Left lung (tissue), 10 donors: ENCODE data around the gene SOAT1. TPM values are rescaled to one million over a fixed set of nuclear protein-coding genes. Genes with fewer than 3 reads are reported as not detected.

ENCODE experiments used
- ATAC-seq: fragments of 200-7000 bp; cut with Tn5 transposase; one replicate; pipeline ENCODE4 v1.9.1; 2020; ENCODE audit warnings: moderate library complexity
- DNase-seq, 4 donors: peaks; one replicate each; pipeline ENCODE4 v3.0.0-alpha.2; 2013 to 2020
- H3K27ac ChIP-seq, 2 donors: fragments of 200-600 bp; sonication (generic) in 1 of 2; one replicate each; pipeline versions ENCODE4 v1.5.0 to v1.8.0; 2020 to 2021
- H3K27me3 ChIP-seq, 2 donors: fragments of 200-600 bp; sonication (generic) in 1 of 2; one replicate each; pipeline versions ENCODE4 v1.5.0 to v1.8.0; 2020 to 2021
- H3K36me3 ChIP-seq, 2 donors: fragments of 200-600 bp; sonication (generic) in 1 of 2; one replicate each; pipeline versions ENCODE4 v1.5.0 to v1.8.0; 2020 to 2021
- H3K4me1 ChIP-seq, 2 donors: fragments of 200-600 bp; one replicate each; pipeline ENCODE4 v1.8.0; 2021
- H3K4me3 ChIP-seq, 2 donors: fragments of 200-600 bp; sonication (generic) in 1 of 2; one replicate each; pipeline versions ENCODE4 v1.5.0 to v1.8.0; 2020 to 2021; ENCODE audit warnings: mild to moderate bottlenecking in 1 of 2
- H3K9me3 ChIP-seq, 2 donors: fragments of 200-600 bp; sonication (generic) in 1 of 2; one replicate each; pipeline versions ENCODE4 v1.5.0 to v1.8.0; 2020 to 2021
- intact Hi-C, 2 donors: fragments of 100-400 bp; cut with DNase I; formaldehyde crosslinking; loops; one replicate each; pipeline versions ENCODE4 v1.11.2 to v1.14.2; 2022
- polyA plus RNA-seq, 6 donors: library from polyadenylated mRNA; unstranded; fragments of 120-200 nt; gene quantifications; one replicate each; pipeline ENCODE4 v1.2.1, GENCODE V29; 2013; ENCODE audit not compliant: insufficient read length in 6 of 6
- total RNA-seq, 2 donors: library from RNA; stranded (reverse); fragmentation: NEBNext Ultra II Directional; extraction: Animal tissue kit (Norgen Biotek cat#: 25700); gene quantifications; one replicate each; pipeline ENCODE4 v1.2.1, GENCODE V29; 2021
- TF ChIP-seq, protein P1 (sequence below), 2 donors: fragments of 200-600 bp; sonication (generic) in 1 of 2; IDR thresholded peaks; one replicate each; pipeline versions ENCODE4 v1.5.0 to v1.8.0; 2021; ENCODE audit warnings: antibody characterized with exemption in 2 of 2
- donor health status: DM: no; HTN: yes; CAD: no.
- donor health status: DM: no; HTN: no; CAD: no.

Gene SOAT1
- total and polyA plus RNA-seq, 8 donors, result 28.9 to 102 (median 30.2) TPM

DNA sequence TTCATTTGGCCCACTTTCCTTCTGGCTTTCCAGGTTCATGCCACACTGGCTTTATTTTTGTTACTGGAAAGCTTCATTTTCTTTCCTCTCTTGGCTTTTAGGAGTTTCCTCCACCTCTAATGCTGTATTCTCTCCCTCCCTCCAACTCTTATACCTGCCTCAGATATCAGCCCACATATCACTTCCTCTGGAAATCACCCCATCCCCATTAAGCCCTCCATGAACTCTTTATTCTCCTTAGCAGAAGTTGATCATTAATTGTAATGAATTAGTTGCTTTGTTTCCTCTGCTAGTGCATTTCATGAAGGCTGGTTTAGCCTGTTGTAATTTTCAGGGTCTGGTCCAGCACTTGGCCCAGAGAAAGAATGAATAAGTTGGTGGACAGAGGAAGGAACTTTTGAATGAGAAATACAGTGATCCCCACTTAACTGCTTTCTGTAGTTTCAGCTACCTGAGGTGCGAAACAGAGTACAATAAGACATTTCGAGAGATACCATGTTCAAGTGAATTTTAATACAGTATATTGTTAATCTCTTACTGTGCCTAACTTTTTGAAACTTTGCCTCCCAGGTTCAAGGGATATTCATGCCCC lies 1.7 kb downstream of the SOAT1 start:
- Histone ChIP-seq H3K27me3 (no peaks in the 10 kb centered on the region), H3K9me3 (no peaks in the 10 kb centered on the region), H3K27ac (peak overlapping the region; percentile 89 to 95), H3K36me3 (no peaks in the 10 kb centered on the region), H3K4me3 (peak overlapping the region in 1 of 2 donors; percentile 79), H3K4me1 (peaks cover 8 to 60% of the 10 kb centered on the region in 2 donors)
- DNase-seq (no peak), ATAC-seq (no peak)
- TF ChIP-seq, protein P1, sequence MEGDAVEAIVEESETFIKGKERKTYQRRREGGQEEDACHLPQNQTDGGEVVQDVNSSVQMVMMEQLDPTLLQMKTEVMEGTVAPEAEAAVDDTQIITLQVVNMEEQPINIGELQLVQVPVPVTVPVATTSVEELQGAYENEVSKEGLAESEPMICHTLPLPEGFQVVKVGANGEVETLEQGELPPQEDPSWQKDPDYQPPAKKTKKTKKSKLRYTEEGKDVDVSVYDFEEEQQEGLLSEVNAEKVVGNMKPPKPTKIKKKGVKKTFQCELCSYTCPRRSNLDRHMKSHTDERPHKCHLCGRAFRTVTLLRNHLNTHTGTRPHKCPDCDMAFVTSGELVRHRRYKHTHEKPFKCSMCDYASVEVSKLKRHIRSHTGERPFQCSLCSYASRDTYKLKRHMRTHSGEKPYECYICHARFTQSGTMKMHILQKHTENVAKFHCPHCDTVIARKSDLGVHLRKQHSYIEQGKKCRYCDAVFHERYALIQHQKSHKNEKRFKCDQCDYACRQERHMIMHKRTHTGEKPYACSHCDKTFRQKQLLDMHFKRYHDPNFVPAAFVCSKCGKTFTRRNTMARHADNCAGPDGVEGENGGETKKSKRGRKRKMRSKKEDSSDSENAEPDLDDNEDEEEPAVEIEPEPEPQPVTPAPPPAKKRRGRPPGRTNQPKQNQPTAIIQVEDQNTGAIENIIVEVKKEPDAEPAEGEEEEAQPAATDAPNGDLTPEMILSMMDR (IDR thresholded peaks at IDR 0.05), result no peak
- intact Hi-C loops, result no loop called here

- TF ChIP-seq, protein P1 (IDR thresholded peaks at IDR 0.05), result no peak
- no peak overlapping the region for H3K4me3 ChIP-seq
- no peaks in the 10 kb centered on the region for H3K27me3 ChIP-seq
- peaks cover 8 to 60% of the 10 kb centered on the region in 2 donors for H3K4me1 ChIP-seq
- no peaks in the 10 kb centered on the region for H3K36me3 ChIP-seq
- intact Hi-C loops, result no loop called here
- no peaks in the 10 kb centered on the region for H3K9me3 ChIP-seq
- DNase-seq (no peak), ATAC-seq (no peak)
- H3K27ac ChIP-seq, result no peak overlapping the region
These were observed 2.9 kb downstream of the SOAT1 start for GRCh38 chr1:179296356-179297104.

GRCh38 chr1:179297105-179297378 lies 3.4 kb downstream of the SOAT1 start:
- ATAC-seq (no peak), DNase-seq (no peak)
- intact Hi-C loops, result no loop called here
- Histone ChIP-seq H3K4me1 (peaks cover 8 to 60% of the 10 kb centered on the region in 2 donors), H3K27ac (no peak overlapping the region), H3K36me3 (no peaks in the 10 kb centered on the region), H3K4me3 (no peak overlapping the region), H3K9me3 (no peaks in the 10 kb centered on the region), H3K27me3 (no peaks in the 10 kb centered on the region)
- TF ChIP-seq, protein P1 (IDR thresholded peaks at IDR 0.05), result no peak

DNA sequence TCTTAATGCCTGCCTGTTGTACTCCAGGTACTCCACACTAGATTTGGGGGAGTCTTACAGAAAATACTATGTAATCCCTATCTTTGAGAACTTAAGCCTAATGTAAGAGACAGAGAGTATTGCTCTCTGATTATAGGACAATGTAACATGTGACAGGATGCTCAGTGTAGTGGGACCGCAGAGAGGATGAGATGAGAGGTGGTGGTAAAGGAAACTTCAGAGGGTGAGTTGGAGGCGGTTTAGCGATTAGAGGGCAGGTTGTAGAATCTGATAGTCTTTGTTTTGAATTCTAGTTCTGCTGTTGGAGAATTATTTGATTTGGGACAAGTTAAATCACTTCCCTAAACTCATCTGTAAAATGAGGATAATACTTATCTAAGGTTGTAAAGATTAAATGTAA lies 5.4 kb downstream of the SOAT1 start:
- peaks cover 0 to 14% of the 10 kb centered on the region in 2 donors for H3K36me3 ChIP-seq
- no peak overlapping the region for H3K4me3 ChIP-seq
- intact Hi-C loops, result no loop called here
- TF ChIP-seq, protein P1 (IDR thresholded peaks at IDR 0.05), result no peak
- H3K27ac ChIP-seq, result no peak overlapping the region
- H3K4me1 ChIP-seq, result peaks cover 8 to 46% of the 10 kb centered on the region in 2 donors
- no peak for DNase-seq
- no peaks in the 10 kb centered on the region for H3K27me3 ChIP-seq
- H3K9me3 ChIP-seq, result no peaks in the 10 kb centered on the region
- ATAC-seq, result no peak

GRCh38 chr1:179300112-179300511 lies 6.5 kb downstream of the SOAT1 start:
- Histone ChIP-seq H3K4me1 (peaks cover 1 to 44% of the 10 kb centered on the region in 2 donors), H3K36me3 (peaks cover 0 to 22% of the 10 kb centered on the region in 2 donors), H3K27me3 (no peaks in the 10 kb centered on the region), H3K9me3 (no peaks in the 10 kb centered on the region), H3K4me3 (no peak overlapping the region), H3K27ac (no peak overlapping the region)
- no peak for ATAC-seq
- DNase-seq, result no peak
- TF ChIP-seq, protein P1 (IDR thresholded peaks at IDR 0.05), result no peak
- intact Hi-C loops, result no loop called here
